Measurements from ENCODE around the gene ADAM8.

- TF ChIP-seq POLR2AphosphoS5 (IDR thresholded peaks at IDR 0.05) (no peak), CTCF (IDR thresholded peaks at IDR 0.05) (no peak), POLR2A (IDR thresholded peaks at IDR 0.05) (no peak)
These were observed 11.3 kb upstream of the ADAM8 start for GRCh38 chr10:133287832-133288500.
